Right lobe of liver (tissue), 6 donors: ENCODE data around the gene LDB2. TPM values are rescaled to one million over a fixed set of nuclear protein-coding genes. Genes with fewer than 3 reads are reported as not detected.

Source experiments
- ATAC-seq, 4 donors: fragments of 200-7000 bp; cut with Tn5 transposase; one replicate each; pipeline ENCODE4 v1.9.1; 2020; ENCODE audit warnings: mild to moderate bottlenecking in 4 of 4, moderate library complexity in 4 of 4
- DNase-seq, 3 donors: peaks; one replicate each; pipeline ENCODE4 v3.0.0-alpha.2; 2020
- H3K27ac ChIP-seq, 3 donors: fragments of 200-600 bp; one replicate each; pipeline ENCODE4 v1.8.0; 2022
- H3K27me3 ChIP-seq, 2 donors: fragments of 200-600 bp; one replicate each; pipeline ENCODE4 v1.8.0; 2022
- H3K36me3 ChIP-seq, 4 donors: fragments of 200-600 bp; sonication (generic) in 1 of 4; one replicate each; pipeline versions ENCODE4 v1.5.1 to v1.8.0; 2017 to 2022; ENCODE audit warnings: control low read depth in 1 of 4
- H3K4me1 ChIP-seq, 4 donors: fragments of 200-600 bp; sonication (generic) in 1 of 4; one replicate each; pipeline versions ENCODE4 v1.5.1 to v1.8.0; 2017 to 2022; ENCODE audit warnings: control low read depth in 1 of 4
- H3K4me3 ChIP-seq, 3 donors: fragments of 200-600 bp; one replicate each; pipeline ENCODE4 v1.8.0; 2022
- H3K9me3 ChIP-seq, 4 donors: fragments of 200-600 bp; sonication (generic) in 1 of 4; one replicate each; pipeline versions ENCODE4 v1.5.1 to v1.8.0; 2017 to 2022; ENCODE audit warnings: control low read depth in 1 of 4
- CTCF ChIP-seq, 4 donors: fragments of 200-600 bp in 3 of 4; fragments of 450-650 bp in 1 of 4; IDR thresholded peaks; one replicate each; pipeline versions ENCODE4 v1.5.1 to v1.8.0; 2016 to 2022; ENCODE audit warnings: antibody characterized with exemption in 4 of 4, mild to moderate bottlenecking in 2 of 4
- POLR2A ChIP-seq: fragments of 450-650 bp; IDR thresholded peaks from one replicate; pipeline ENCODE4 v1.6.1; 2017; ENCODE audit warnings: antibody characterized with exemption, mild to moderate bottlenecking
- WGBS: methylation state at CpG from one replicate; pipeline ENCODE4 v1.1.6; 2018; ENCODE audit warnings: low coverage, low lambda C conversion rate; ENCODE audit not compliant: insufficient coverage; ENCODE audit errors: missing lambda C conversion rate; 5-methylcytosine and 5-hydroxymethylcytosine counted together
- intact Hi-C, 2 donors: fragments of 100-400 bp; cut with DNase I; formaldehyde crosslinking; loops; one replicate each; pipeline versions ENCODE4 v1.11.2 to v1.14.1; 2022
- total RNA-seq, 6 experiments: library from RNA; depleted of rRNA in 2 of 6; stranded (reverse); fragments of >200 nt in 2 of 6; fragmentation: NEBNext Ultra II Directional in 3 of 6; extraction: Animal tissue kit (Norgen Biotek cat#: 25700) in 3 of 6; gene quantifications; one replicate each; pipeline versions ENCODE4 v1.1.0 to v1.2.4, GENCODE V29; 2016 to 2023
- donor health status: DM: no; HTN: yes; CAD: no.
- donor health status: DM: no; HTN: no; CAD: no.
- donor health status: DM: no; HTN: no; CAD: no.
- donor health status: DM: no; HTN: yes; CAD: no.
- donor health status: DM: no; HTN: yes; CAD: no.

The LDB2 gene
- total RNA-seq, 6 experiments from 2014 or later, result 11.4 to 26.6 (median 17.3) TPM

GRCh38 chr4:16672421-16672820, 226.0 kb downstream of the LDB2 start:
- Histone ChIP-seq H3K27me3 (no peaks in the 10 kb centered on the region), H3K4me1 (no peaks in the 10 kb centered on the region), H3K36me3 (no peaks in the 10 kb centered on the region), H3K4me3 (no peak overlapping the region), H3K27ac (no peak overlapping the region), H3K9me3 (no peaks in the 10 kb centered on the region)
- intact Hi-C loops, result no loop called here
- 54% methylated on average over 2 of the region's 2 CpGs for WGBS
- DNase-seq (no peak), ATAC-seq (no peak)
- no peak for TF ChIP-seq POLR2A
- no peak for TF ChIP-seq CTCF (IDR thresholded peaks at IDR 0.05)

GRCh38 chr4:16671741-16672140, 226.7 kb downstream of the LDB2 start:
- Histone ChIP-seq H3K27me3 (no peaks in the 10 kb centered on the region), H3K4me3 (no peak overlapping the region), H3K36me3 (no peaks in the 10 kb centered on the region), H3K4me1 (no peaks in the 10 kb centered on the region), H3K9me3 (no peaks in the 10 kb centered on the region), H3K27ac (no peak overlapping the region)
- DNase-seq, result no peak
- 43% methylated on average over 2 of the region's 2 CpGs for WGBS
- TF ChIP-seq CTCF (IDR thresholded peaks at IDR 0.05) (no peak), POLR2A (no peak)
- no peak for ATAC-seq
- intact Hi-C loops, result no loop called here

- Histone ChIP-seq H3K4me1 (no peaks in the 10 kb centered on the region), H3K36me3 (no peaks in the 10 kb centered on the region), H3K9me3 (no peaks in the 10 kb centered on the region), H3K27ac (no peak overlapping the region), H3K27me3 (no peaks in the 10 kb centered on the region), H3K4me3 (no peak overlapping the region)
- TF ChIP-seq POLR2A (no peak), CTCF (IDR thresholded peaks at IDR 0.05) (no peak)
- DNase-seq (no peak), ATAC-seq (no peak)
- WGBS, result 94% methylated on average over 1 of the region's 1 CpG
- intact Hi-C loops, result no loop called here
Observed at GRCh38 chr4:16670727-16671126, 227.7 kb downstream of the LDB2 start.

- no peak for TF ChIP-seq POLR2A
- TF ChIP-seq CTCF (IDR thresholded peaks at IDR 0.05), result no peak
- no peak overlapping the region for H3K4me3 ChIP-seq
- peaks cover 0 to 3% (median 0%) of the 10 kb centered on the region in 4 donors for H3K9me3 ChIP-seq
- DNase-seq, result no peak
- no peaks in the 10 kb centered on the region for H3K4me1 ChIP-seq
- intact Hi-C loops, result no loop called here
- H3K27me3 ChIP-seq, result no peaks in the 10 kb centered on the region
- H3K36me3 ChIP-seq, result no peaks in the 10 kb centered on the region
- no peak overlapping the region for H3K27ac ChIP-seq
- peak; percentile 35 to 59 (median 47) for ATAC-seq
Observed at GRCh38 chr4:16669036-16669435, 229.4 kb downstream of the LDB2 start.

- Histone ChIP-seq H3K4me3 (no peak overlapping the region), H3K36me3 (no peaks in the 10 kb centered on the region), H3K27me3 (no peaks in the 10 kb centered on the region), H3K4me1 (no peaks in the 10 kb centered on the region), H3K27ac (no peak overlapping the region), H3K9me3 (peaks cover 0 to 3% (median 0%) of the 10 kb centered on the region in 4 donors)
- ATAC-seq (no peak), DNase-seq (no peak)
- intact Hi-C loops, result no loop called here
- TF ChIP-seq POLR2A, result no peak
- no peak for TF ChIP-seq CTCF (IDR thresholded peaks at IDR 0.05)
- WGBS, result 75% methylated on average over 1 of the region's 1 CpG
Observed at GRCh38 chr4:16668488-16668887, 230.0 kb downstream of the LDB2 start.
